SHP77 treated with DMSO at 0.1 percent for 48 hours (cell line): ENCODE data around the gene CDHR3.

Experiments
- DNase-seq: peaks from one replicate; lab custom pipeline; 2025; lab: John Stamatoyannopoulos, UW

The CDHR3 gene

DNA sequence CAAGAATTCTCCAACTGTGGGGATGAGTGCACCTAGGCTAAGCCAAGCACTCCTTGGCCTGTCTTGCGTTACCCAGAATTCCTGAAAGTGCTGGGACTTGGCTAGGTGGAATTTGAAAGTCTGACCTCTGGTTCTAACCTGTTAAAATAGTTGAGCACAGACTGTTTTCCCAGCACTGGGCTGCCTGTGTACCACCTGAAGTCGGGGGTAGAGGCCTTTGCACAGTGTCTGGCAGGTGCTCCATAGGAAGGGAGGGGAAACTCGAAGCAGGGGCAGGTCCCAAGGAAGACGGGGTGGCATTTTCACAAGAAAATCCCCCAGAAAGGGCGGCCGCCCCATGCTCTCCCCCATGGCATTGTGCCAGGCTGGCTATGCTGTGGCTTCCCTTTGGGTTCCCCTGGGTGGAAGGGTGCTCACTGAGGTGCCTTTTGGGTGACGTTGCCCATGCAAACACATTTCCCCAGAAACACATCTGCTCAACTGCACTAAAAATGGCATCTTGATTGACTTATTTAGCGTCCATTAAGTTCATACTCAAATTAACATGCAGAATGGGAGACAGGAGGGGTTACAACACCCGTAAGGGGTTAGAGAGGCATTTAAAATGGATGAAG, 86.2 kb downstream of the CDHR3 start:
- no peak for DNase-seq

DNA sequence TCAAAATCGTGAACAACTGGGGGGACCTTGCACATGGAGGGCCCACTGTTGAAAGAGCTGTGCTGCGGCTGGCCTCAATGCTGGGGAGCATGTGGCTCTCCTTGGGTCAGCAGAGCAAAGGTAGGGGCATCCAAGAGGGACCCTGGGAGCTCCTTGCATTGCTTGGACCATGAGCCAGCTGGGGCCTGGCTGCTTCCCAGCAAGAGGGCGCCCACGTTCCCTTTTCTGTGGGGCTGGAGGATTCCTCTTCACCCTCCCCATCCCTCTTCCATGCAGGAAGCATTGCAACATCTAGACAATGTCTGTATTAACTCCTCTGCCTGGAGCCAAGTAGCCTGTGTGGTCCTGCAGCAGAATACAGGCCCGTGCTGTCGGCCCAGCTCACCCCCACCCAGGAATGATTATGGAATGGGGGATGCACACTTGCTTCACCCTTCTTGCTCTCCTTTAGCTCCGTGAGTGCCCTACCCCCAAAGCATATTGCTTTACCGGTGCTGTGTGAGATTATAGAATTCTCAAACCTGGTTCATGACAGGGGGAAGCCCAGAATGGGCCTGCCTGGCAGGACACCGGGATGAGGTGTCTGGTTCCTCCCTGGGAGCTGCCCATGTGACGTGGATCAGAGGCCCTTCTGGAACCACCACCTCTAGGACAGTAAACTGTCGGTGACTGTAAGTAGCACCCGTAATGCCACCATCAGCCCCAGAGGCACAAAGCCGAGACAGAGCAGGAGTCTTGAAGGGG, 87.1 kb downstream of the CDHR3 start:
- DNase-seq = no peak

DNA sequence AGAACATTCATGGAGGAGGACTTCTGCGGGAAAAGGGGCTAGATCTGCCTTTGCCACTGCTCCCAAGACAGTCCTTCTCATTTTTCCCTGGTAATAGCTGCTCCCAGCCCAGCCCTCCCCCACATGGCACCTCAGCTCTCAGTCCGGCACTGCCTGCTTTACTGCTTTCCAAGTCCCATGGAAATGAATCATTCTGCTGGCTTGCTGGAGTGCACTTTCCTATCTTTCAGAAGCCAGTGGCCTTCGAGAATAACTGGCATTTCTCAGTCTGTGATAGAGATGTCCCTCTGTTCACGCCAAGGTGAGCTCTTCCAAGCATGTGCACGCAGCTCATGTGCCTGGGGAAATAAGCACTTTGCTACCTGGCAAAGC, 87.7 kb downstream of the CDHR3 start:
- DNase-seq = no peak

DNA sequence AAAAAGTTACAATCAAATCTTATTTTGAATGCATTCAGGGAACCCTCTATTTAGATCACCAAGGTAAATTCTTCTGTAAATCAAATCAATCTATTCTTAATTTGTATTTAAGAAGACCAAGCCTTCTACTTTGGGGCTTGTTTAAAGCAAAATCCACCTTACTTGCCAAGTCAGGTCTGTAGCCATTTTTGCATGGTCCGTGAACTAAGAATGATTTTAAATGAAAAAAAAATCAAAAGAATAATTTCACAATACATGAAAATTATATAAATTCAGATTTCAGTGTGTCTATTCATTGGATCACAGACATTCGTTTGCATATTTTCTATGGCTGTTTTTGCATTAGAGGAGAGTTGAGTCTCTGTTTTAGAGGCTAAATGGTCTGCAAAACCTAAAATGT, 89.6 kb downstream of the CDHR3 start:
- no peak for DNase-seq

DNA sequence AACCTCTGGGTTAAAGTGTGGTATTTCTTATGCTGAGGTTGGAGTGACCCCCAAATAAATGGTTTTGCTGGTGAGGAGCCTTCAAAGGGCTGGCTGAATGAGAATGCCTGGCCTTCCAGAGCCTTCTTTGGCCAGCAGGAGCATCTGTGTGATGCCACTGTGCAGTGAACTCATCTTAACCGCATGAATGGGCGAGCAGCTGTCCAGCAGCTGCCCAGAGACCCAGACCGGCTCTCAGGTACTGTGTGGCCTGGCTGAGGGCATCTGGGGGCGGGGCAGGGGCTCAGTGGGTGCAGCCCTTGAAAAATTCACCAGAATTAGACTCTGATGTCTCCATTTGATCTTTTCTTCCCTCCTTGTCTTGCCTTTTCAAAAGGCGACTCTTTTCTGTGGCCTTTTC, 90.0 kb downstream of the CDHR3 start:
- DNase-seq = no peak

DNA sequence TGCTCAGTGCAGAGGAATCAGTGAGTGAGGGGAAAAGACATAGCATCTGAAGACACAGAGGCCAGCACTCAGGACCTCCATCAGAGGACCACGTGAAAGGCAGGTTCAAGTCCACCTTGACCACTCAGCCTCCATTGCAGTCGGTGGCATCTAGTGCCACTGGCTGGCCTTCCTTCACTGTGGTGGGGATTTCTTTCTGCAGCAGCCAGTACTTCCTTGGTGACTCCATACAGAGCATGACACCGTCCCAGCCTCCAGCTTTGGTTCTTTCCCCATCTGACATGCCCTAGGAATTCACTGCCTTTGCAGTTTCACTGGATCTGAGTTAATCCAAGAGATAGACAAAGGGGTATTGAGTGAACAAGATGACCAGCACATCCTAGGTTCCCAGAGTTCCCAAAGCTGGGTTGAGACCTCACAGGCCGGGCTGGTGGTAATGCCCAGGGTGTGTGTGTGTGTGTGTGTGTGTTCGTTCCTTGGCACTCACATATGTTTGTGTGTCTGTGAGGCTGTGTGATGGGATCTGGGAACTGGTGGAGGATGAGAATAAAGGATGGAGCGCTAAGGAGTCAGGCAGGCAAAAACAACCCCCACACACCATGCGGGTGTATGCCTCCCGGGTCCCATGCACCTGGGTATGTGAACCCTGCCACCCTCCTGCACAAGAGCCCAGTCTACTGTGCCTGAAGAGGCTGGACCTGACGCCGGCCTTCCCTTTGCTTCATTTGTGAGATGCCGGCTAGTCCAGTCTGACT, 91.3 kb downstream of the CDHR3 start:
- DNase-seq = no peak

DNA sequence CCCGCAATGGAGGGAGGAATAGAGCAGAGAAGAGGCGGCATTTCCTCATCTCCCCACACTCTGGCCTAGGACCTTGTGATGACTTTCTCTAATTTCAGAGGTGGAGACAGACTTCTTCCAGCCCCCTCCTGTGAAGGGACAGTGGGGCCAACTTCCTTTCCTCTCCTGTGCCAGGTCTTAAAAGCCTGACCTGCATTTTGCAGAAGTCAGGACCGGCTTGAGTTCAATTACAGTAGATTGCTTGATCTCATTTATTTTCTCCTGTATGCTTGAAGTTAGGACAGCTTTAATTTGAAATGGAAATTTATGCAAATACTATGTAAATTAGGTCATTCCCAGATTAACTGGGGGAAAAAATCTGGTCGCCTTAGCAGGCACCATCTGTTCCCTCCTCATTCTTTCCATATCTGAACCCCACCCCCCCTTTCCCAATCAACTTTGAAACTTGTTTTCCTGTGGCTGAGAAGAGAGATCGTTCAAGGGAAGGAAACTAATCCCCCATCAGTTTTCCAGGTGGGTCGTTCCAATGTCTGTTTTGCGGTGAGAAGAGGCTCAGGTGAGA, 92.0 kb downstream of the CDHR3 start:
- no peak for DNase-seq

DNA sequence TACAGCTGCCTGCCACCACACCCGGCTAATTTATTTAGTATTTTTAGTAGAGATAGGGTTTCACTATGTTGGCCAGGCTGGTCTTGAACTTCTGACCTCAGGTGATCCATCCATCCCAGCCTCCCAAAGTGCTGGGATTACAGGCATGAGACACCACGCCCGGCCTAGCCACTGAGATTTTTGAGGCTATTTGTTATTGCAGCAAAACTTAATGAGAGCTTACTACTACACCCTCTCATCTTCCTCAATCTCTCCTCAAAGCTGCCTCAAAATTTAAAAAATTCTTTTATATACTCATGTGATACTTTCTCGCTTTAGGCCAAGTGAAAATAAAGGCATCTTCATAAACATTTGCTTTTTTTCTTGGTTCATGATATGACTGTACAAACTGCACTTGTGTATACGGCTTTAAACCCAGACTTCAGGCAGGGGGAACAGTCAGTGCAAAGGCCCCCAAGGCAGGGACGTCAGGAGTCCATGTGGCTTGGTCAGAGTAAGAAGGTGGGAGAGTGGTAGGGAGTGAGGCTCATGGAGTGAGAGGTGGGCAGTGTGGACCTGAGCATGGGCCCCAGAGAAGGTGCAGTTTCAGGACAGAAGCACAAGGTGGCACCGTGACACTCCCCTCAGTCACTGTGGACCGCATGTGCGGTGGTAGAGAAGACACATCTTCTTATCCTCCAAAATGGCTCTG, 93.6 kb downstream of the CDHR3 start:
- peak; percentile 36 for DNase-seq

DNA sequence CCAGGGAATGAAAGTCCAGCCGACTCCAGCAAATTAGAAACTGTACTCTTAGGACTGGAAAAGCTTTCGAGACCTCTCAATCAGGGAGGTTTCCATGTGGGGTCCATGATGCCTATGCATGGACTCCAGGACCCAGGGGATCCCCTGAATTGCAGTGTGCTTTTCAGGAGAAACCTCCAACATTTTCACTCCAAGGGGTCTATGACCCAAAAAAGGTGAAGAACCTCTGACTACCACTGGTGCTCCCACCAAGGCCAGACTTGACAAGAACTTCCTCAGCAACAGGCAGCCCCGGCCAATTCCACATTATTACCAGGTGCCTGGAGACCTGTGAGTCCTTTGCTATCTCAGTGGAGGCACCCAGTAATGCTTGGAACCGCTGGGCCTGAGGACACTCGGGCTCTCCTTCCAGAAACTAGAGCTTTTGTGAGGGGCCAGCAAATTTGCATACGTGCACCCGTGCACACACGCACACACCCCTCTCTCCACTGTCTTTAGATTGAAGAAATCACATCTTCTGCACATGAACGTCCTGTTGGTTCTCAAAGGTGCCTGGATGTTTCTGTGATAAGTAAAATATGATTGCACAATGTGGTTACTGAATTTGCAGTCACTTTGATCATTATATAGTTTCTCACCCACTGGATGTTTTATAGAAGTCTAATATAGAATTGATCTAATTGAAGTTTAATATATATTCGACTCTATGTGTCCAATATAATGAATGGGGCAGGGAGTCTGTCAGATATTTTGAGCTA, 94.3 kb downstream of the CDHR3 start:
- DNase-seq = no peak

DNA sequence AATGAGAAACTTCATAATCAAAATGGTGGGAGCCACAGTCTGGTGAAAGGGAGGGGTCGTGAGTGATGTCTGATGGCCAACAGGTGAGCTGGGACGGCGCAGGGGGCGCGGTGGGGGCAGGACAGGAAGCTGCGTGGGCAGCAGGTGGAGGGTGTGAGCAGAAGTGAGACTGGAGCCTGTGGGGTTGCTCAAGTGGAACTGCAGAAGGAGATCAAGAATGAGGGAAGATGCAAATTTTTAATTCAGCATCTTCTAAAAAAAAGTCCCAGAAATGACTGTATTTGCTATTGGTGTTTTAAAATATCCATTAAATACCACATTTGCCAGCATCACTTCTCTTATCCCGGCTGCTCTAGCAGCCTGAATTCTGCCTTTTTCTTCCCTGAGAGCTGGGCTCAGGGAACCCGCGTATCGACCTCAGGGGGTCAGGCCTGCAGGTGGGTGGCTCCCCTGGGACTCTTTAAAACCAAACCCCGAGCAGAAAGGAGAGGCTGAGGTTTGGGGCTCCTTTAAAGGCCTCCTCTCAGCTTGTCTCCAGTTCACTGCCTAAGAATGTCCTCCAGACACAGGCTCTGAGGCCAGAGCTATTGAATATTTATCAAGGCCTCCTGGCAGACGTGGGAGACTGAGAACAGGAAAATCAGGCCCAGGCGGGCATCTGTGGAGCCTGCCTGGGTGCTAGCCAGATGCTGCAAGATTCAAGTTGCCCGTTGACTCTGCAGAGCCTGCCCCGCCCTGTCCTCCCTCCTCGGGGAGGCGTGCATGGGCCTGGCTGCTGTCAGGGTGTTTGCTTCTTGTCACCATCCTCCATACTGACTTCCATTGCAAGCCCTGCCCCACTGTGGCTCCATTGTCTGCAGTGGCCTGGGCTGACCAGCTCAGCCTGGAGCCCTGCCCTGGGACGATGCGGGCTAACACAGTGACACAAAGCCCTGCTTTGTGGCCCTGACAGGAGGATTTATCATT, 95.2 kb downstream of the CDHR3 start:
- no peak for DNase-seq

DNA sequence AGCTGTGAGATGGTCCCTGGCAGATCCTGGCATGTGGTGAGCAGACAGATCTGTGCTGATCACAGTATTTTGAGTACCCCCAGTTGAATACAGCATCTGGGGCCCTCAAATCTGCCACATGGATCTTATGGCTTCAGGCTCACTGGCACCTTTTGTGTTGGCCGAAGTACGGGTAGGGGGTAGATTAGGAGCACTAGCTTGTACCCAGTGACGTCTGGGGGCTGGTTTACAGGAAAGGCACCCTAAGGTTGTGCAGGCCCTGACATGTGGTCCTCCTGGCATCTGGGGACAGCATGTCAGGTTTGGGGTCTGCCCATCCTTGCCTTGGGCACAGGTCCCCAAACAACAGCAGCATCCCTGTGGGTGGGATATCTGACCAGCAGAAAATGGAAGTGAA, 95.9 kb downstream of the CDHR3 start:
- DNase-seq = no peak

DNA sequence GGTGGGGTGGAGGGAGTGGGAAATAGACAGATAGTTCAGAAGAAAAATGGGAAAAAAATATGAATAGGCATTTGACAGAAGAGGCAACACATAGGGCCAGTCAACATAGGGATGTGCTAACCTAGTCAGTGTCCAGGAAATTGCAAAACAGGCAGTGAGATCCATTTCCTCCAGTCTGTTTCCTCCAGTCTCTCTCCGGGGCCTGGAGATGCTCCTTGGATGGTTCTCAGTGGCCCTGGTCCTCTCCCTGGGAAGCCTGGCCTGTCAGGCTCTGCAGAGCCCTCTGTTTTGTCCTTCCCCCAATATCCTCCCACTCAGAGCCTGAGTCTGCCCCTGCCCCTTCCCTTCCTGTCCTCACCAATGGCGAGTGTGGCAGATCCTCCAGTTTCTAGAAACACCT, 96.5 kb downstream of the CDHR3 start:
- no peak for DNase-seq

DNA sequence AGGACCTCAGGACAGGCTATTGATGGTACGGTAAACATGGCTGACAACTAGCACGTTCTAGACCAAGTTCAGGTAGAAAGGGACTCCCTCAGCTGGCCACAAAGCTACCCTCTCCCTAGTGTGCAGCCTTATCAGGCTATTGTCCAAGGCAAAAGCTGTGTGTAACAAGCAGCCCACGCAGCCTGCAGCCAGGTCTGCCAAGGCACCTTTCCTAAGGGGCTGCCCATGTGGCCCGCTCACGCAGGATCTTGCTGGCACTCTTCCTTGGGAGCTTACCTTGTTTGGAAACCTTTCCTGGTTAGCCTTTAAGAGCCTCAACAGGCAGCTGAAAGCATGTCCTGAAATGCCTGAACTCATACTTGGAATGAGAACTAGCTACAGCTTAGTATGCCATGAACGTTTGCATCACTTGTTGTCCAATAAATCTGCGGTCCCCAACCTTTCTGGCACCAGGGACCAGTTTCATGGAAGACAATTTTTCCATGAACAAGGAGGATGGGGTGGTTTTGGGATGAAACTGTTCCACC, 97.4 kb downstream of the CDHR3 start:
- DNase-seq = no peak

DNA sequence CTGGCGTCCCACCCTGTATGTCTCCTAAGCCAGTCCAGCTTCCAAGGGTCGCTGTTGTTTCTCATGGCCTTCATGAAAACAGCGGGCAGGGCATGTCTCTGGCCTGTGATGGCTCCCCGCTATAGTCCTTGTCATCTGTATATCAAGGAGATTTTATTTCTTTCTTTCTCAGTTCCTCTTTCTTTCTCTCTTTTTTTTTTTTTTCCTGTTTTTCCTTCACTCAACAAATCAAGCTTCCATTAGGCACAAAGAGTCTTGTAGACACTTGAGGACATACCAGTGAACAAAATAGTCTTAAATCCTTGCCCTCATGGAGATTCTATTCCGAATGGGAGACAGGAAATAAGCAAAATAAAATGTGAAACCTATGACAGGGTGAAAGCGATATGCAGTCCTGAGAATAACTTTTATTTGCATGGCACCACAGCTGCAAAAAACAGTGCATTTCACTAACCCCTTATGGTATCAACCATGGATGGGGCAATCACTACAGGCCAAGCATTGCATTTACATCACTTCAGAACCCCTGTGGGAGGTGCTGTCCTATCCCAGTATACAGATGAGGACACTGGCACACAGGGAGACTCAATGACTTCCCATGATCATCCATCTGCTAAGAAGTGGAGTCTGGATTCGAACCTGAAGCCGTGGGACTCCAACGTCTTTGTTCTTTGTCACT, 98.4 kb downstream of the CDHR3 start:
- no peak for DNase-seq

DNA sequence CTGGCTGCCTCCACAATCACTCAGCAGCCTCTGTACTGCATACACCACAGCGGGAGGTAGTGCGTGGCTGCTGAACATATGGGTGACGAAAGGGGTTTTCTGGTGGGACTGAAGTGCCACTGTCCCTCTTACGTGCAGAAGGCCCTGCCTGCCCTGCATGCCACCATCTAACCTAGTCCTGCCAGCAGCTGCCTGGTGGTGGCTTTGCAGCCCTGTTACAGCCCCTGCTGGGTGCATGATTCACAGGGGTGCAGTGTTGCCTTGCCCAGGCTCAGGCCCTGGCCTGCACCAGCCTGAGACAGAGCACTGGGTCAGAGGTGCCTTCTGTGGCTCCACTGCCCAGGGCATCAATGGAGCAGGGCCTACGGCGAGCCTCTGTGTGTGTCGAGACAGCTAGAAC, 98.9 kb downstream of the CDHR3 start:
- DNase-seq = no peak

DNA sequence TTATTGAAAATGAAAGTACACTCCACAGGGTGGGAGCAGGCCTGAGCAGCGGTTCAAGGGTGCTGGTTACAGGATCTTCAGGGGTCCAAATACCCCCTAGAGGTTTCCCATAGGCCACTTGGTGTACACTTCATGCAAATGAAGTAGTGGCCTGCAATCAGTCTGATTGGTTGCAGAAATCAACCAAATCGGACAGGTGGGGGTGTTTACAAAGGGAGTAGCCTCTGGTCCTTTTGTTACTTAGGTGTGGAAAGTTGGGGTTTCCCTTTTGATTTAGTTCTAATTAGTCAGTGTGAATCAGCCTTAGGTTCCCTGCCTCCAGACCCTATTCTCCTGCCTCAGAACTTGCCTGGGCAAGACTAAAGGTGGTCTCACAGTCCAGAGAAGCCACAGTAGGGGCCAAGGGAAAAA, 99.5 kb downstream of the CDHR3 start:
- DNase-seq = no peak

DNA sequence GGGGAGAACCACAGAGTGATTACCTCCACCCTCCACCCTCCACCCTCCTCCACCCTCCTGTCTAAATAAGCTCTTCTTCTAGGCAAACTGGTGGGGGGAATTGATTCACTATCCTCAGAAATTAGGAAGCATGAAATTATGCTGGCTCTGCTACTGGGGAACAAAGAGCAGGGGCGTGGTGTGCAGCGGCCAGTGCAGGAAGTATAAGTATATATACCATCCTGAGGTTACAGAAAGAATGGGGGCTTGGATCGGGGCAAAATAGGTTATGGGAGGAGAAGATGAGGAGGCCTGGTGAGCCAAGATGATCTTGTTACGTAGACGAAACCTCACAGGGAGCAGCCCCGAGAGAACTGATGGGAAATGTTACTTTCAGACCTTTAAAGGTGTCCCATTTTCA, 100.0 kb downstream of the CDHR3 start:
- DNase-seq = no peak

DNA sequence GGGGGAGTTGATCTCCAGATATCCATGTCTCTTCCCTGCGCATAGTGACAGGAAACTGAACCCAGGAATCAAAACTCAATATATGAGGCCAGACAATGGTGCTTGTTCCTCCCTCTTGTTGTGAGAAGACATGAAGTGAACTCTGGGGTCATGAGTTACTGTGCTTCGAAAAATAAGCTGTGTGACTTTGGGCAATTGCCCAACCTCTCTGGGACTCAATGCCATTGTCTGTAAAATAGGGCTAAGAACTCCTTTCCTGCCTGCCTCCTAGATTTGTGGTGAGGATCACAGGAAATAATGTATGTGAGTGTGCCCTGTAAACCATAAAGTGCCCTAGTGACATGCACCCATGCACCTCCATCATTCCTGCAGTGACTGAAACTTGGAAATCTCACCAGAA, 100.6 kb downstream of the CDHR3 start:
- no peak for DNase-seq

DNA sequence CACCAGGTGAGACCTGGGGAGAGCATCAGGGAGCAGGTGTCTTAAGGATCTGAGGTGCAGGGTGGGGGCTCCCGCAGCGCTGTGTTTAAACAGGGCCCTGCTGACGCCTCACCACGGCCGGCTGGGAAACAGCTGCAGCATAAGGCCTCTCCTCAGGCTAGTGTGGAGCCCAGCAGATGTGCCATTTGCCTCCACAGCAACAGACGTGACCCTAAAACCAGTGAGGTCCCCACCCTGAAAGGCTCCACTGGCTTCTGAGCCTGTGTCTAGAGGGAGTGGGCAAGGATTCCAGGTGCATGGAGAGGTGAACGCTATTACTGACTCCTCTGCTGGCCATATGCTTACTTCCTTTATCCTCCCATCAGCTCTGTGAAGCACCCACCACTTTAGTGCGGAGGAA, 101.3 kb downstream of the CDHR3 start:
- no peak for DNase-seq
